NCI-H524 (cell line): ENCODE measurements around the gene WBP2.

Experiments used
- DNase-seq, 2 experiments: peaks; one replicate each; lab custom pipeline; 2025; lab: John Stamatoyannopoulos, UW

Gene WBP2

DNA sequence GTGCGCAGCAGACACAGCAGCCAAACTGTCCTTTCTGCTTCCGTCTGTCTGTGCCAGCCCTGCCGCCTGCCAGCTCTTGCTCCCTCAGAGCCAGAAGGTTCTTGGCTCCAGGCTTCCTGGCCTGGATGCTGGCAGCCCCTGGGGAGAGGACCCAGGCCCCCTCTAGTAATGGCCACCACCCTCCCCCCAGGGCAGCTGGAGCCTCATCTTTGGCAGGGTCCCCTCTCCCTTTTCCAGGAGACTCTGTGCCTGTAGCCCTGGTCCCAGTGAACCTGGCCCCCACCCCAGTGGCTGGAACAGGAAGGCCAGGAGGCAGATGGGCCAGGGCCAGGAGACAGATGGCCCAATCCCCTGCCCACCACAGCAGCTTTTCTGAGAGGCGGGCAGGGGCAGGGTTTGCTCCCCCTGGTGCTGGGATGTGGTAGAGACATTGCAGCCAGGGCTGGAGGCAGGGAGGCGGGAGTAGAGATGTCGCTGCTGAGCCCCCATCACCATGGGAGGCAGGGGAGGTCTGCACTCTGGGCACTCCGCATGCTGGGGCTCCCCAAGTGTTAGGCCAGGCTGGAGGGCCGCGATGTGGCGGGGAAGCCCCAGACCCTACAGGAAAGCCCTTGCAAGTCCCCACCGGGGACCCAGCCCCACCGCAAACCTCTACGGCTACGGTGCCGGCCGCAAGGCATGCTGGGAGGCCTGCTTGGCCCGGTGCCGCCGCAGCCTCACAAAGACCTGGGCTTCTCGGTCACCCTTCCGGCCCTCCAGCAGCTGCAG is 27.6 kb downstream of the WBP2 start:
- DNase-seq = peak; percentile 99

GRCh38 chr17:75826561-75827307 is 28.4 kb downstream of the WBP2 start:
- no peak for DNase-seq

- no peak for DNase-seq
Measured at GRCh38 chr17:75825748-75826370, 29.3 kb downstream of the WBP2 start.

- DNase-seq = no peak
Measured at GRCh38 chr17:75825149-75825552, 30.0 kb downstream of the WBP2 start.

DNA sequence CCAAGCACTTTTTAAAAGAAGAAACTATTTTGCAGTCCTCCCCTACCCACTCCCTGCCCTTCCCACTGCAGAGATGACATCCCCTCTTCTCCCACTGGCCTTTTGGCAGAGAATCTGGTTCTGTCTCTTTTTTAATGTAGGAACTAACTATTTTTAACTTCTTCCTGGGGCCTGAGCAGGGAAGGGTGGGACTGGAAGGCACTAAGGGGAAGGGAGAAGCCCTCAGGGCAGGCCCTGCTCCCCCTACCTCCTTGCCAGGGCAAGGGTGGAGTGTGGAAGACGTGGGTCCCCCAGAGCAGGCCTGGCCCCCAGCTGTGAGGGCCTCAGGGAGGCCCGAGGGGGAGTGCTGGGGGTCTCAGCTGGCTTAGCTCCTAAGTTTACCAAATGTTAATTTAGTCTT is 30.5 kb downstream of the WBP2 start:
- no peak for DNase-seq

DNA sequence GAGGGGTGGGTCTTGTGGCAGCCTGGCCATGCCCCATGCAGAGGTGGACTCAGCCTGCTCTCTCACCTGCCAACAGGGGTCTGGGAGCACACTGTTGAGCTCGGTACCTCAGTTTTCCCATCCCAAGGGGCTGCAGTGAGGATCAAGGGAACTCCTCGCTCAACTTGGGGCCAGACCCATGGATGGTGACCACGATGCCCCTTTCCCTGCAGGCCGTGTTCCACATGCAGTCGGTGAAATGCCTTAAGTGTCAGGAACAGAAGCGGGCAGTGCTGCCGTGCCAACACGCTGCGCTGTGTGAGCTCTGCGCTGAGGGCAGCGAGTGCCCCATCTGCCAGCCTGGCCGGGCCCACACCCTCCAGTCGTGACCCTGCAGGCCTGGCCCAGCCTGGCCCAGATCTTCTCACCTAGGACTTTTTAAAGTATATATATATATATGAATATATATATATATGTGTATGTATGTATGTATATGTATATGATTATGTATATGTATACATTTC is 31.0 kb downstream of the WBP2 start:
- no peak for DNase-seq

DNA sequence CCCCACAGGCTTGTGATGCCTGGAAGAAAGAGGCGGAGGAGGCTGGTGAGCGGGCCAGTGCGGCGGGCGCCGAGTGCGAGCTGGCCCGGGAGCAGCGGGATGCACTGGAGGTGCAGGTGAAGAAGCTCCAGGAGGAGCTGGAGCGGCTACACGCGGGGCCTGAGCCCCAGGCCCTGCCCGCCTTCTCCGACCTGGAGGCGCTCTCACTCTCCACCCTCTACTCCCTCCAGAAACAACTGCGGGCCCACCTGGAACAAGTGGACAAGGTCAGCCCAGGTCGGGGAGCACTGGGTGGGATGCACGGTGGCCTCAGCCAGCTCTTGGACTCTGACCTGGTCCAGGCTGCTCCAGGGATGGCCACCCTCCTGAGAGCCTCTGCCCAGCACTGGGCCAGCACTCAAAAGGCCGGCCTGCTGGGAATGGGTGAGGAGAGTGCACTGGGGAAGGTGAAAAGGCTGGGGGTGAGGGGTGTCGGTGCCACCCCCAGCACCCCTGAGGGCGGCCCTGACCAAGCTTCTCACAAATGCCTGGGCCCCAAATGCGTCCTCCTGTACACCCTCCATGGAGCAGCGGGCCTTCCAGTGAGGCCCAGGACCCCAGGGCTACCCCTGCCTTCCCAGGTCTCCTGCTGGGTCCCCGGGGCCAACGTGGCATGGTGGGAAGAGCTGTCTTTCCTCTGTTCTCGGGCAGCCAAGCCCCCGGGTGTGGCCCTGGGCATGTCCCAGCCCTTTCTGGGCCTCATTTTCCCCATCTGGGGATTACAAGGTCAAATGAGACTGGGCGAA is 31.7 kb downstream of the WBP2 start:
- DNase-seq = no peak

GRCh38 chr17:75822800-75823166 is 32.4 kb downstream of the WBP2 start:
- no peak for DNase-seq

DNA sequence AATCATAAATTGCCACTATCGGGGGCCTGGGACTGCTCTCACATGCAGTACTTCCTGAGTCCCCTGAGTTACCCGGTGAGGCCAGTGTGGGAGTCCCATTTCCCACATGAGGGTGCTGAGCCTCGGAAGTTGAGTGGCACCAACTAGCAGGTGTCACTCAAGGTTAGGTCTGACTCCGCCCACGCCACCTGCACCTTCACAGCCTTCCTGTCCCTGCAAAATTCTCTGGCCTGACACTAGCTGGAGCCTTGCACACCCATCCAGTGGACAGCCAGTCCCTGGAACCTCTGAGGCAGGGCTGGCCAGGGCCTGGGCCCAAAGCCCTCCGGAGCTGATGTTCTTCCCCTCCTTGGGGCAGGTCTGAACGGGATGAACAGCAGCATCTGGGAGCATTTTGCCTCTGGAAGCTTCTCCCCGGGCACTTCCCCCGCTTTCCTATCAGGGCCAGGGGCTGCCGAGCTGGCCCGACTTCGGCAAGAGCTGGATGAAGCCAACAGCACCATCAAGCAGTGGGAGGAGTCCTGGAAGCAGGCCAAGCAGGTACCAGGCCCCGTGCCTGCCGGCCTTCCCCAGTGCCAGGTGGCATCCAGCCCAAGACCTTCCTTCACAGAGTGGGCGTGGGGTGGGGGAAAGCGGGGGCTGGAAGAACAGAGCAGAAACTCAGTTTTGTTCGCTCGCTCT is 32.9 kb downstream of the WBP2 start:
- DNase-seq = no peak

DNA sequence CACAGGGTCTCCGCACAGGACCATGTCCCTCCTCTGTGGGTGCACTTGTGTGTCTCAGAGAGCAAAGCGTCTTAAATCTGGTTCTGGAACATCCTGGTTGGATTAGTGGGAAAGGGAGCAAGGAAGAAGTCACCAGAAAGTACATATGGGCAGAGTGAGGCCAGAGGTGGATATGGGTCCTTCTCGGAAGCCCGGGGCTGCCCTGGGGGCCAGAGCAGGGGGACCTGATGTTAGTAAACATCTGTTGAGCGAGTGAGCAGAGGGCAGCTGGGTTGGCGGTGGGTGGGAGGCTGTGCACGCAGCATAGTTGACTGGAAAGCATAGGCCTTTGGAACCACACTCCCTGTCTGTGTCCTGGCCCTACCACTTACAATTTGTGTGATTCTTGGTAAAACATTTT is 33.6 kb downstream of the WBP2 start:
- no peak for DNase-seq

GRCh38 chr17:75820094-75821080 is 34.7 kb downstream of the WBP2 start:
- DNase-seq = no peak

DNA sequence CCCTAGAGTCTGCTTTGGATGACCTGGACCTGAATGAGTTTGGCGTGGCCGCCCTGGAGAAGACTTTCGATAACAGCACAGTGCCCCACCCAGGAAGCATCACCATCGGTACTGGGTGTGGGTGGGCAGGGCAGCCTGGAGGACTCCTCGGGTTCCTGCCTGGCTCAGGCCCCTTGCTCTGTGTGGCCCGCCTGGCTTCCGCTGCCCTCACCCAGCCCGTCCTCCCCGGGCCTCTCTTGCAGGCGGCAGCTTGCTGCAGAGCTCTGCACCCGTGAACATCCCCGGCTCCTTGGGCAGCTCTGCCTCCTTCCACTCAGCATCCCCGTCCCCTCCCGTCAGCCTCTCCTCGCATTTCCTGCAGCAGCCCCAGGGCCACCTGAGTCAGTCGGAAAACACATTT is 35.5 kb downstream of the WBP2 start:
- DNase-seq = no peak

DNA sequence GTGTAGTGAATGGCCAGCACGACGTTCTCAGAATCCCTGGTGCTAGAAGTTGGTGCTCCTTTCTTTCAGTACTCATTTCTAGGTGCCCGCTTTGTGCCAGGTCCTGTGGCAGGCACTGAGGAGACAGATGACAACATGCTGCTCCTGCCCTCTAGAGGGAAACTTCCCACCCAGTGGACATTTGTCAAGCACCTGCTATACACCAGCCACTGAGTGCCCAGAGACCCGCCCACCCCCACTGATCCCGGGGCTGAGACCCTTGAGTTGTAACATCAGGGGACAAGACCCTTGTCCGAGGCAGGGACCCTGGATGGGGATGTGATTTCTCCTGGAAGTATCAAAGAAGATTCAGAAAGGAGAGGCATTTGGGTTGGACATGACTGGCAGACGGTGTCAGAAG is 36.0 kb downstream of the WBP2 start:
- DNase-seq = no peak

- DNase-seq = no peak
Measured at GRCh38 chr17:75818326-75818885, 36.7 kb downstream of the WBP2 start.

DNA sequence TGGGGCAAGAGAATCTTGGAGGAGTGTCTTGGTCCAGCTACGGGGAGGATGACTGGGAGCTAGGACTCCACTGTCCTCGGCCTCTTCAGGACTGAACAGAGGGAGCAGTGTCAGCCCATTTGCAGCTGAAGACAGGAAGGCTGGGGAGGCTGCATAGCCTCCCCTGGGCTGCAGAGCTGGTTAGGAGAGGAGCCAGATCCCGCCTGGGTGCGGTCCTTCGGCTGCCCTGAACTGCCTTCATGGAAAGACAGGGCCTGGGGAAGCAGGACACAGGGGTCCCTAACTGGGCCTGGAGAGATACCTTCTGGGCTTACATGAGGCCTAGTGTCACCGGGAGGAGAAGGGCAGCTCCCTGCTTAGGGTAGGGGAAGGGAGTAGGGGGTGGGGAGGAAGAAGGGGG is 37.6 kb downstream of the WBP2 start:
- DNase-seq = no peak

- DNase-seq = no peak
Measured at GRCh38 chr17:75816693-75817092, 38.4 kb downstream of the WBP2 start.

- DNase-seq = no peak
Measured at GRCh38 chr17:75815399-75815798, 39.7 kb downstream of the WBP2 start.

GRCh38 chr17:75814900-75815373 is 40.2 kb downstream of the WBP2 start:
- DNase-seq = no peak

GRCh38 chr17:75814021-75814395 is 41.1 kb downstream of the WBP2 start:
- no peak for DNase-seq
